Head of caudate nucleus (tissue), 42 donors: ENCODE measurements around the gene HLA-E.
"Not testable (repeated sequence)": the region's sequence is repeated elsewhere in the genome, so short reads cannot be mapped to it uniquely, and the experiment has no call there.

Experiments
- DNase-seq, 42 donors: peaks; one replicate each; pipeline versions ENCODE4 v3.0.0 to v3.0.0-alpha.2; 2020 to 2021; ENCODE audit warnings: mixed read lengths in 7 of 42
- intact Hi-C: fragments of 100-400 bp; cut with DNase I; formaldehyde crosslinking; loops from one replicate; pipeline ENCODE4 v1.15.0; 2022

Gene HLA-E

DNA sequence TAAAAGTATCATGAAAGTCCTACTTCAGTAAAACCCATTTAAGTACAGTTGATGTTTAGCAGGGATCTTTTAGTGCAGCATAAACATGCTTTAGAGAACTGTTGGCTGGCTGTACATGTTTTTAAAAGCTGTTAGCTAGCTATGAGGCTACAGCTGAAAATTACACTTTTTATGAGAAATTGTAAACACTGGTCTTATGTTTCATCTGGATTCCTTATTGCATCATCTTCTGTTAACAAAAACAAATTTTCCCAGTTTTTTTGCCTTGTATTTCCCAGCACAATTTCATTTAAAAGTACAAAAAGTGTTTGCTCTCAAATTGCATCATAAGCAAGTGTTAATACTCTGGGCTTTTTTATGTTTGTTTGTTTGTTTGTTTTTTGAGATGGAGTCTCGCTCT lies 18.3 kb upstream of the HLA-E start:
- intact Hi-C loops = no loop called here
- no peak for DNase-seq

DNA sequence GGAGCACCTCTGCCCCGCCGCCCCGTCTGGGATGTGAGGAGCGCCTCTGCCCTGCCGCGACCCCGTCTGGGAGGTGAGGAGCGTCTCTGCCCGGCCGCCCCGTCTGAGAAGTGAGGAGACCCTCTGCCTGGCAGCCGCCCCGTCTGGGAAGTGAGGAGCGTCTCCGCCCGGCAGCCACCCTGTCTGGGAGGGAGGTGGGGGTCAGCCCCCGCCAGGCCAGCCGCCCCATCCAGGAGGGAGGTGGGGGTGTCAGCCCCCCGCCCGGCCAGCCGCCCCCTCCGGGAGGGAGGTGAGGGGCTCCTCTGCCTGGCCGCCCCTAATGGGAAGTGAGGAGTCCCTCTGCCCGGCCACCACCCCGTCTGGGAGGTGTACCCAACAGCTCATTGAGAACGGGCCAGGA lies 14.2 kb upstream of the HLA-E start:
- intact Hi-C loops, DNase-seq: not testable (repeated sequence)

DNA sequence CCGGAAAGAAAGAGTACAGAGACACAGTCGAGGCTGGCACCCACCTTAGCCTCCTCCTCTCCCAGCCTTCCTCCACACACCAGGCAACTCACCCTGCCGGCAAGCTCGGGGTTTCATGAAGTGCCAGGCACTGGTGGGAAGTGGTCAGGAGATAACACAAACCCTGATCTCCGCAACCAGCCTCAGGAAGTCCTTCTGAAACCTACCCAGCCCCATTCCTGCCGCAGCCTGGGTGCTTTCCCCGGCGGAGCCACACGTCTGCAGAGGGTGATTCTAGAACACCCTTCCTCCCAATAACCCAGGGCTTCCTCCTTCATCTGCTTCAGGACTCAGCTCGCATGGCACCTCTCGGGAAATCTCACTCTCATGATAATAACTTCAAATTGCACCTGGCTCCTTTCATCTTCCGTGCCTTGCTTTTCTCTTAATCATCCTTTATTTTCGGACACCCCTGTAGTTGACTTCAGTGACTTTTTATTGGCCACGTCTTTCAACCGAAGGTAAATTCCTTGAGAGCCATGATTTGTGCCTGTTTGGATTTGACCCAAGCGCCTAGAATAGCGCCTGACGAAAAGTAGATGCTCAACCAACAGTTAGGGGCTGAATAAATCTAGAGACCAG lies 8.7 kb upstream of the HLA-E start:
- intact Hi-C loops = loop anchor here (5.0 kb wide), 1 partner anchor 62 kb away; no protein-coding TSS in a partner anchor
- DNase-seq = peak in 1 of 42 donors; percentile 39

DNA sequence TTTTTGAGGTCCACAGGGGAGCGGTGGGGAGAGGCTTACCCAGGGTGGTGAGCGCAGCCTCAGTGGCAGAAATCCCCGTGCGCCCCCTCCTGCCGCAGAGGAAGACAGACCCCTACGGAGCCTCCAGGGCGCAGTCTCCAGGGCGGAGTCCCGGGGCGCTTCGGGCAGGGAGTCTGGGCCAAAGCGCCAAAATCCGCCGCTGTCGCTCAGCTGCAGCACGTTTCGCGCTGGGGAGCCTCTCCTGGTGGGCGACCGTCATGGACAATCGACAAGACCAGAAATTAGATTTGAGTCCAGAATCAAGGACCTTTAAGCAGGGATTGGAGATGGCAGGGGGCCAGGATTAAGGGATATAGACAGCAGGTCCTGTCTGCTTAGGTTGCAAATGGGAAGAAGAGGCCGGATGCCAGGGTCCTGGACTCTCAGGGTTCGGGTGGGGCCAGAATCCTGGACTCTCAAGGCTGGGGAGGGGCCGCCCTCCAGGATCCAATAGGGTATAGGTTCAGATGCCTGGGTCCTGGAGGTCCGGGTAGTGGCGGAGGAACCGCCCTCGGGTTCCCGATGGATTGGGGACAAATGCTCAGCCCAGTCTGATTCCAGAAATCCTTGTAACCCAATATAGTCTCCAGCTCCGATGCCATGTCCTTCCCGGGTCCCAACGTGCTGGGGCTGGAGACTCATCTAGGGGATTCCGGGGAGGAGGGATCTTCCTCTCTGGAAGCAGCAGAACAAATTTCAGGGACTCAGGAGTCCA lies 7.9 kb upstream of the HLA-E start:
- DNase-seq = no peak
- intact Hi-C loops = loop anchor here (5.0 kb wide), 1 partner anchor 61 kb away; no protein-coding TSS in a partner anchor

DNA sequence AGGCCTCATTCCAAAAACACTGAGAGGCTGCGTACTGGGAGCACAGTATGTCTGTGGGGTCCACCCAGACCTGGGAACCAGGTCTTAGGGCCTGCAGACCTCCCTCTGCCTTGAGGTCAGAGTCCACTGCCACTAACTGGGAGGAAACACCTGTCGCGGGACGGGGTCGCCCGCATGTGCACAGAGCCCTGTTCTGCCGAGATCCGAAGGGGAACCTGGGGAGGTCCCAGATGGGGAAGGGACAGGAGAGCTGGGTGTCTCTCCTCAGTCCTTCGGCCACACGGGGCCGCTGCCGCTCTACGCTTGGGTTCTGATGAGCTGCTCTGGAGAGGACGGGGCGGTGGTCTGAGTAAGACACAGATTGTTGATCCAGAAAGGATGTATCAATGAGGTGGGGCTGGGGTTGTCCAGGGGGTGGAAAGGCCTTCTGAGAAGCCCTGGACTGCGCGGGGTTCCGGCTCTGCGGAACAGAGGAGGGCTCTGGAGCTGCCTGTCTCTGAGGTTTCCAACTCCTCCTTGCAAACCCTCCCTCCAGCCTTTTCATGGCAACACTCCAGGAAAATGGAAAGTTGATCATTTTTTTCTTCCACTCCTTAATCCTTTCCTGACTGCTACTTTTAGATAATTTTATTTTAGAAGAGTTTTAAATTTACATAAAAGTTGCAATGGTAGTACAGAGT lies 7.2 kb upstream of the HLA-E start:
- intact Hi-C loops = loop anchor here (5.0 kb wide), 1 partner anchor 60 kb away; no protein-coding TSS in a partner anchor
- peak; percentile 33 to 82 (median 64) for DNase-seq

DNA sequence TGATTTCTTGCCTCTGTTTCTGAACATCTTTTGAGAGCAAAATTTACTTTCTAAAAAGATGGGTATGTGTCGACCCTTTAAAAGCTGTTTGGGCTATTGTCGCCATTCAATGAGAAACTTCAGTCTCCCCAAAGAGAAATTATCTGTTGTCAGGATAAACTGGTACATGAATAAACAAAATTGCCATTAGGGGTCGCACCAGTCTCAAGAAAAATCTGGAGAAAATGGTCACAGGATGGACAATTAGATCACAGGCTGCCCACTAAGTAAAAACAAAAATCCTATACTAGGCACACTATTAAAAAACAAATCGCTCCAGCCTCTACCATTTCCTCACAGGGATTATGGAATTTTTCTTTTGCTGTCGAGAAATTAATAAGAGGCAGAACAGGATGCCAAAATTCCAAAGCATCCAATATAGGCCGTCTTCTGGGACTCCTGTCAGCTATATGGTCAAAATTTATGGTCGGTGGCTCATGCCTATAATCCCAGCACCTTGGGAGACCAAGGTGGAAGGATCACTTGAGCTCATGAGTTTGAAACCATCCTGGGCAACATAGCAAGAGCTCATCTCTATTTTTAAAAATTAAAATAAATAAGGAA lies 5.5 kb upstream of the HLA-E start:
- intact Hi-C loops = loop anchor here (5.0 kb wide), 1 partner anchor 59 kb away; no protein-coding TSS in a partner anchor
- DNase-seq = peak in 12 of 42 donors; percentile 19 to 77 (median 46)

DNA sequence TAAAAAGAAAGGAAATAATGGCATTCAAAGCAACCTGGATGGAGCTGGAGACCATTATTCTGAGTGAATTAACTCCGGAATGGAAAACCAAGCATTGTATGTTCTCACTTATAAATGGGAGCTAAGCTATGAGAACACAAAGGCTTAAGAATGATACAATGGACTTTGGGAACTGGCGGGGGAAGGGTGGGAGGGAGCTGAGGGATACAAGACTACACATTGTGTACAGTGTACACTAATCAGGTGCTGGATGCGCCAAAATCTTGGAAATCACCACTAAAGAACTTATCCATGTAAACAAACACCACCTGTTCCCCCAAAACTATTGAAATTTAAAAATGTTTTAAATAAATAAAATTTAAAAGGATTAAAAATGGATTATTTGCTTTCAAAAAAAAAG lies 4.1 kb upstream of the HLA-E start:
- DNase-seq = no peak
- intact Hi-C loops = no loop called here

DNA sequence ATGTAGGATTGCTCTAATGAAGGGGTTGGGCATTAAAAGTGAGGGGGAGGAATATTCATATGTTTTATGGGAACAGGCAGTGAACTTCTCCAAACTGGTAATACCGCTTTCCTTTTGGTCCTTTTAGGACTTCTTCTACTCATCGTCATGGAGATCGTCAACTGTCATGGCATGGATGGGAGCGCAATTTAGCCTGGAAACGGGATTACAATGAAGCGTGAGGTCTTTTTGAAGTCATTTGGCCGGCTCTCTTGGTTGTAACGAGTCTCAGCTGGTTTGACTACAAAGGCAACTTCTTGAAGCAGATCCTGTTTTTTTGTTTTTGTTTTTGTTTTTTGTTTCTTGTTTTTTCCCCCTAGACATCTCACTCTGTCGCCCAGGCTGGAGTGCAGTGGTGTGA lies 1.4 kb upstream of the HLA-E start:
- intact Hi-C loops = no loop called here
- no peak for DNase-seq

DNA sequence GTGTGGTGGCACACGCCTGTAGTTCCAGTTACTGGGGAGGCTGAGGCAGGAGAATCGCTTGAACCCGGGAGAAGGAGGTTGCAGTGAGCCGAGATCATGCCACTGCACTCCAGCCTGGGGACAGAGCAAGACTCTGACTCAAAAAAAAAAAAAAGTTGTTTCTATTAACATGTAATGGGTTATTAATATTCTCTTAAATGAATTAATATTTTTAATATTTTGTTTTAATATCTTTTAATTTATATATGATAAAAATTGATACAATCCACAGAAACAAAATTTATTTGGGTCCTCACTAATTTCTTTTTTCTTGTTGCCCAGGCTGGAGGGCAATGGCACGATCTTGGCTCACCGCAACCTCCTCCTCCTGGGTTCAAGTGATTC lies 620 bp upstream of the HLA-E start:
- DNase-seq, intact Hi-C loops: not testable (repeated sequence)

DNA sequence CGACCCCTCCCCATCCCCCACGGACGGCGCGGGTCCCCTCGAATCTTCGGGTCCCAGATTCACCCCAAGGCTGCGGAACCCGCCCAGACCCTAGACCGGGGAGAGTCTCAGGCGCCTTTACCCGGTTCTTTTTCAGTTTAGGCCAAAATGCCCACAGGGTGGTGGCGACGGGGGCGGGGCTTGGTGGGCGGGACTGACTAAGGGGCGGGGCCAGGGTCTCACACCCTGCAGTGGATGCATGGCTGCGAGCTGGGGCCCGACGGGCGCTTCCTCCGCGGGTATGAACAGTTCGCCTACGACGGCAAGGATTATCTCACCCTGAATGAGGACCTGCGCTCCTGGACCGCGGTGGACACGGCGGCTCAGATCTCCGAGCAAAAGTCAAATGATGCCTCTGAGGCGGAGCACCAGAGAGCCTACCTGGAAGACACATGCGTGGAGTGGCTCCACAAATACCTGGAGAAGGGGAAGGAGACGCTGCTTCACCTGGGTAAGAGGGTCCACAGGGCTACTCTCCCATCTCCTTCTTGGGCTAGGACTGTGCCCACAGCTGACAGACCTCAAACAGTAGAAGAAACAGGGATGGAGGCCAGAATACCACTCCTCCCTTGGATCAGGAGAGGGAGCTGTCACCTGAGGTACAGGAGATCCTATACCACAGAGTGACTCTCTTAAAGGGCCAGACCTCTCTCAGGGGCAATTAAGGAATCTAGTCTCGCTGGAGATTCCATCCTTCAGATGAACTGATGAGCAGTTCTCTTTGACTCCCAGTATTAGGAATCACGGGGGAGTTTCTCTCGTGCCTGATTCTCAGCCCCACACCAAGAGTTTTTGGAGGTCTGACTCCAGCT lies 942 bp downstream of the HLA-E start:
- peak in 27 of 42 donors; percentile 9 to 60 (median 25) for DNase-seq
- intact Hi-C loops = no loop called here

DNA sequence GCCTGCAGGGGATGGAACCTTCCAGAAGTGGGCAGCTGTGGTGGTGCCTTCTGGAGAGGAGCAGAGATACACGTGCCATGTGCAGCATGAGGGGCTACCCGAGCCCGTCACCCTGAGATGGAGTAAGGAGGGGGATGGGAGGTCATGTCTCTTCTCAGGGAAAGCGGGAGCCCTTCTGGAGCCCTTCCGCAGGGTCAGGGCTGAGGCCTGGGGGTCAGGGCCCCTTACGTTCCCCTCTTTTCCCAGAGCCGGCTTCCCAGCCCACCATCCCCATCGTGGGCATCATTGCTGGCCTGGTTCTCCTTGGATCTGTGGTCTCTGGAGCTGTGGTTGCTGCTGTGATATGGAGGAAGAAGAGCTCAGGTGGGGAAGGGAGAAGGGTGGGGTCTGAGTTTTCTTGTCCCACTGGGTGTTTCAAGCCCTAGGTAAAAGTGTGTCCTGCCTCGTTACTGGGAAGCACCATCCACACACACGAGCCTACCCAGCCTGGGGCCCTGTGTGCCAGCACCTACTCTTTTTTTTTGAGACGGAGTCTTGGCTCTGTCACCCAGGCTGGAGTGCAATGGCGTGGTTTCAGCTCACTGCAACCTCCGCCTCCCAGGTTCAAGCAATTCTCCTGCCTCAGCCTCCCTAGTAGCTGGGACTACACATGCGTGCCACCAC lies 2.1 kb downstream of the HLA-E start:
- intact Hi-C loops, DNase-seq: not testable (repeated sequence)

DNA sequence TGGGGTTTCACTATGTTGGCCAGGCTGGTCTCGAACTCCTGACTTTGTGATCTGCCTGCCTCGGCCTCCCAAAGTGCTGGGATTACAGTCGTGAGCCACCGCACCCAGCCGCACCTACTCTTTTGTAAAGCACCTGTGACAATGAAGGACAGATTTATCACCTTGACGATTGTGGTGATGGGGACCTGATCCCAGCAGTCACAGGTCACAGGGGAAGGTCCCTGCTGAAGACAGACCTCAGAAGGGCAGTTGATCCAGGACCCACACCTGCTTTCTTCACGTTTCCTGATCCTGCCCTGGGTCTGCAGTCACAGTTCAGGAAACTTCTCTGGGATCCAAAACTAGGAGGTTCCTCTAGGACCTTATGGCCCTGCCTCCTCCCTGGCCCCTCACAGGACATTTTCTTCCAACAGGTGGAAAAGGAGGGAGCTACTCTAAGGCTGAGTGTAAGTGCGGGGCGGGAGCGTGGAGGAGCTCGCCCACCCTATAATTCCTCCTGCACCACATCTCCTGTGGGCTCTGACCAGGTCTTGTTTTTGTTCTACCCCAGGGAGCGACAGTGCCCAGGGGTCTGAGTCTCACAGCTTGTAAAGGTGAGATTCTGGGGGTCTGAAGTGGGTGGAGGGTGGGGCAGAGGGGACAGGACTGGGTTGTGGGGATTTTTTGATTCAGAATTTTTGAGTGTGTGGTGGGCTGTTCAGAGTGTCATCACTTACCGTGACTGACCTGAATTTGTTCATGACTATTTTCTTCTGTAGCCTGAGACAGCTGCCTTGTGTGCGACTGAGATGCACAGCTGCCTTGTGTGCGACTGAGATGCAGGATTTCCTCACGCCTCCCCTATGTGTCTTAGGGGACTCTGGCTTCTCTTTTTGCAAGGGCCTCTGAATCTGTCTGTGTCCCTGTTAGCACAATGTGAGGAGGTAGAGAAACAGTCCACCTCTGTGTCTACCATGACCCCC lies 3.0 kb downstream of the HLA-E start:
- DNase-seq = no peak
- intact Hi-C loops = no loop called here

DNA sequence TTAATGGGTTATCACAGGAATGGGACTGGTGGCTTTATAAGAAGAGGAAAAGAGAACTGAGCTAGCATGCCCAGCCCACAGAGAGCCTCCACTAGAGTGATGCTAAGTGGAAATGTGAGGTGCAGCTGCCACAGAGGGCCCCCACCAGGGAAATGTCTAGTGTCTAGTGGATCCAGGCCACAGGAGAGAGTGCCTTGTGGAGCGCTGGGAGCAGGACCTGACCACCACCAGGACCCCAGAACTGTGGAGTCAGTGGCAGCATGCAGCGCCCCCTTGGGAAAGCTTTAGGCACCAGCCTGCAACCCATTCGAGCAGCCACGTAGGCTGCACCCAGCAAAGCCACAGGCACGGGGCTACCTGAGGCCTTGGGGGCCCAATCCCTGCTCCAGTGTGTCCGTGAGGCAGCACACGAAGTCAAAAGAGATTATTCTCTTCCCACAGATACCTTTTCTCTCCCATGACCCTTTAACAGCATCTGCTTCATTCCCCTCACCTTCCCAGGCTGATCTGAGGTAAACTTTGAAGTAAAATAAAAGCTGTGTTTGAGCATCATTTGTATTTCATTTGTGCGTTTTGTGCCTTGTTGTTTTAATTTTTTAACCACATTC lies 4.4 kb downstream of the HLA-E start:
- DNase-seq = peak in 1 of 42 donors; percentile 9
- intact Hi-C loops = no loop called here

DNA sequence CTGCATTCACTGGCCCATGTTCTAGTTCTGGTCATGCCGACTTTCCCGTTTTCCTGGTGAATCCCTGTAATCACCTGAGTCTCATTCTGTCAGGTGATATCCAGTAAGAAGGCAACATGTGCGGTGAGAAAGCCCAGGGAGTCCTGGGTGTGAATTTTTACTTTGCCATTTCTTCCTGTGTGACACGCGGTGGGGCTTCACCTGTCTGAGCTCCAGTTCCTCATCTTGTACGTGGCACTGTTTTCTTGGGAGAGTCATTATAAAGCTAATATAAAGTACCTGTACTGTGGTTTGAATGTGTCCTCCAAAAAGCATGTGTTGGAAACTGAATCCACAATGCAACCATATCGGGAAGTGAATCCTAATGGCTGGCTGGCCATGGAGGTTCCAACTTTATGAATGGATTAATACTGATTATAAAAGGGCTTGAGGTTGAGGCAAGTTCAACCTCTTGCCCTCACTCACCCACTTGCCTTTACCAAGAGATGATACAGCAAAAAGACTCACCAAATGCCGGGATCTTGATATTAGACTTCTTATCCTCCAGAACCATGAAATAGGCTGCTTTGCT lies 5.1 kb downstream of the HLA-E start:
- no peak for DNase-seq
- intact Hi-C loops = no loop called here

DNA sequence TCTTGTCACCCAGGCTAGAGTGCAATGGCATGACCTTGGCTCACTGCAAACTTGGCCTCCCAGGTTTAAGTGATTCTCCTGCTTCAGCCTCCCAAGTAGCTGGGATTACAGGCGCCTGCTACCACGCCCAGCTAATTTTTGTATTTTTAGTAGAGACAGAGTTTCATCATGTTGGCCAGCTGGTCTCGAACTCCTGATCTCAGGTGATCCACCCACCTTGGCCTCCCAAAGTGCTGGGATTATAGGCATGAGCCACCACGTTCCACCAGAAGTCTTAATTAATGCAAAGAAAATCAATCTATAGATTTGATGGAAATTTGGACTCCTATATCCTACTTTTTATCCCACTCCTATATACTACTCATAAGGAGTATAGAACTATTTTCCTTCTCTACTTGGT lies 5.8 kb downstream of the HLA-E start:
- DNase-seq, intact Hi-C loops: not testable (repeated sequence)

DNA sequence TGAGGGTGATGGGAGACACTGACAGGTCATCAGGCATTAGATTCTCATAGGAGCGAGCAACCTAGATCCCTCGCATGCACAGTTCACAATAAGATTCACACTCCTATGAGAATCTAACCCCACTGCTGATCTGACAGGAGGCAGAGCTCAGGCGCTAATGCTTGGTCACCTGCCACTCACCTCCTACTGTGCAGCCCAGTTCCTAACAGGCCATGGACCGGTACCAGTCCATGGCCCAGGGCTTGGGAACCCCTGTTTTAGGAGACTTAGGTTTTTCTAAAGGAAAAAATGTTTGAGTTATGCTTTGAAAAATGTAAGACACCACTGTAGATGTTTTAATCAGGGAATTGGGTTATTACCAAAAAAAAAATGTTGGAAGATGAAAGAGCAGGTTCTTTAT lies 6.7 kb downstream of the HLA-E start:
- no peak for DNase-seq

More for the DNA sequence above, 6.7 kb downstream of the HLA-E start:
- intact Hi-C loops = no loop called here
